K562 (cell line): ENCODE data around the gene PIK3R6. TPM values are rescaled to one million over a fixed set of nuclear protein-coding genes. Genes with fewer than 3 reads are reported as not detected.

ENCODE experiments used
- polyA plus RNA-seq, 8 experiments: library from polyadenylated mRNA; depleted of rRNA in 4 of 8; stranded (reverse) in 5 of 8; unstranded in 3 of 8; fragments of >200 nt; fragmentation: Nextera tagmentation in 2 of 8; fragmentation: Illumina TruSeq in 1 of 8; extraction: Ambion mirVana in 2 of 8; extraction: Trizol in 1 of 8; gene quantifications; 2 replicates each; pipeline versions ENCODE4 v1.2.1 to v1.2.3, GENCODE V29; 2011 to 2014; ENCODE audit warnings: inconsistent platforms in 1 of 8, missing spikeins in 1 of 8
- total RNA-seq, 7 experiments: library from RNA; depleted of rRNA in 6 of 7; stranded (reverse); fragments of >200 nt in 6 of 7; fragmentation: Illumina TruSeq in 2 of 7; extraction: Trizol in 2 of 7; gene quantifications; 2 replicates each; pipeline versions ENCODE4 v1.2.1 to v1.2.3, GENCODE V29; 2011 to 2021; ENCODE audit warnings: low replicate concordance in 1 of 7
- TF ChIP-seq, protein P1 (sequence below): fragments of 450-650 bp; IDR thresholded peaks from 2 replicates; pipeline ENCODE4 v1.6.1; 2016; ENCODE audit warnings: low read depth
- TF ChIP-seq, protein P2 (sequence below): sonication (generic); formaldehyde crosslinking; IDR thresholded peaks from 2 replicates; pipeline ENCODE4 v1.8.0; 2022; ENCODE audit warnings: missing genetic modification reagents, mild to moderate bottlenecking, borderline replicate concordance
- TF ChIP-seq, protein P3 (sequence below), 2 experiments: fragments of 450-650 bp in 1 of 2; sonication (generic) in 1 of 2; formaldehyde crosslinking; conservative IDR thresholded peaks; 2 replicates each; pipeline versions ENCODE4 v1.4.0 to v1.8.1; 2020 to 2022; ENCODE audit warnings: mild to moderate bottlenecking in 1 of 2, missing genetic modification reagents in 1 of 2

PIK3R6 gene
- total and polyA plus RNA-seq, 9 of the 15 experiments (the other 6 are each of a cell fraction or from before 2014, with no cell fraction given): 0.04 TPM; not detected in 8

DNA sequence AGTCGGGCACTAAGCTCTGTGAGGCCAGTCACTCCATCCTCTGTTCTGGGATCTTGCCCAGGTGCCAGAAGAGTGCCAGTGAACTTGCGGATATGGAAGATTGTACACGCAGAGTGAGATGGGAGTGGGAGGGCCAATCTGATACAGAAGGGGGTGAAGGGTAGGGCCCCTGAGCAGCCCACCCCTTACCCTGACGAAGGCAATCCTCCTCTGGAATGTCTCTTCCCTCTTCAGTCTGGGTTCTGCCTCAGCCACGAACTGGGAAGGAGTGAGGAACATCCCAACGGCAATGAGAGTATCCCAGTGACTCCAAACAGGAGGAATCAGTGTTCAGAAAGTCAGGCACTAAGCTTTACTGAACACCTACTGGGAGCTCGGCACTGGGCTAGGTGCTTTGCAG, 11.9 kb upstream of the PIK3R6 start (continued):
- TF ChIP-seq, protein P1, sequence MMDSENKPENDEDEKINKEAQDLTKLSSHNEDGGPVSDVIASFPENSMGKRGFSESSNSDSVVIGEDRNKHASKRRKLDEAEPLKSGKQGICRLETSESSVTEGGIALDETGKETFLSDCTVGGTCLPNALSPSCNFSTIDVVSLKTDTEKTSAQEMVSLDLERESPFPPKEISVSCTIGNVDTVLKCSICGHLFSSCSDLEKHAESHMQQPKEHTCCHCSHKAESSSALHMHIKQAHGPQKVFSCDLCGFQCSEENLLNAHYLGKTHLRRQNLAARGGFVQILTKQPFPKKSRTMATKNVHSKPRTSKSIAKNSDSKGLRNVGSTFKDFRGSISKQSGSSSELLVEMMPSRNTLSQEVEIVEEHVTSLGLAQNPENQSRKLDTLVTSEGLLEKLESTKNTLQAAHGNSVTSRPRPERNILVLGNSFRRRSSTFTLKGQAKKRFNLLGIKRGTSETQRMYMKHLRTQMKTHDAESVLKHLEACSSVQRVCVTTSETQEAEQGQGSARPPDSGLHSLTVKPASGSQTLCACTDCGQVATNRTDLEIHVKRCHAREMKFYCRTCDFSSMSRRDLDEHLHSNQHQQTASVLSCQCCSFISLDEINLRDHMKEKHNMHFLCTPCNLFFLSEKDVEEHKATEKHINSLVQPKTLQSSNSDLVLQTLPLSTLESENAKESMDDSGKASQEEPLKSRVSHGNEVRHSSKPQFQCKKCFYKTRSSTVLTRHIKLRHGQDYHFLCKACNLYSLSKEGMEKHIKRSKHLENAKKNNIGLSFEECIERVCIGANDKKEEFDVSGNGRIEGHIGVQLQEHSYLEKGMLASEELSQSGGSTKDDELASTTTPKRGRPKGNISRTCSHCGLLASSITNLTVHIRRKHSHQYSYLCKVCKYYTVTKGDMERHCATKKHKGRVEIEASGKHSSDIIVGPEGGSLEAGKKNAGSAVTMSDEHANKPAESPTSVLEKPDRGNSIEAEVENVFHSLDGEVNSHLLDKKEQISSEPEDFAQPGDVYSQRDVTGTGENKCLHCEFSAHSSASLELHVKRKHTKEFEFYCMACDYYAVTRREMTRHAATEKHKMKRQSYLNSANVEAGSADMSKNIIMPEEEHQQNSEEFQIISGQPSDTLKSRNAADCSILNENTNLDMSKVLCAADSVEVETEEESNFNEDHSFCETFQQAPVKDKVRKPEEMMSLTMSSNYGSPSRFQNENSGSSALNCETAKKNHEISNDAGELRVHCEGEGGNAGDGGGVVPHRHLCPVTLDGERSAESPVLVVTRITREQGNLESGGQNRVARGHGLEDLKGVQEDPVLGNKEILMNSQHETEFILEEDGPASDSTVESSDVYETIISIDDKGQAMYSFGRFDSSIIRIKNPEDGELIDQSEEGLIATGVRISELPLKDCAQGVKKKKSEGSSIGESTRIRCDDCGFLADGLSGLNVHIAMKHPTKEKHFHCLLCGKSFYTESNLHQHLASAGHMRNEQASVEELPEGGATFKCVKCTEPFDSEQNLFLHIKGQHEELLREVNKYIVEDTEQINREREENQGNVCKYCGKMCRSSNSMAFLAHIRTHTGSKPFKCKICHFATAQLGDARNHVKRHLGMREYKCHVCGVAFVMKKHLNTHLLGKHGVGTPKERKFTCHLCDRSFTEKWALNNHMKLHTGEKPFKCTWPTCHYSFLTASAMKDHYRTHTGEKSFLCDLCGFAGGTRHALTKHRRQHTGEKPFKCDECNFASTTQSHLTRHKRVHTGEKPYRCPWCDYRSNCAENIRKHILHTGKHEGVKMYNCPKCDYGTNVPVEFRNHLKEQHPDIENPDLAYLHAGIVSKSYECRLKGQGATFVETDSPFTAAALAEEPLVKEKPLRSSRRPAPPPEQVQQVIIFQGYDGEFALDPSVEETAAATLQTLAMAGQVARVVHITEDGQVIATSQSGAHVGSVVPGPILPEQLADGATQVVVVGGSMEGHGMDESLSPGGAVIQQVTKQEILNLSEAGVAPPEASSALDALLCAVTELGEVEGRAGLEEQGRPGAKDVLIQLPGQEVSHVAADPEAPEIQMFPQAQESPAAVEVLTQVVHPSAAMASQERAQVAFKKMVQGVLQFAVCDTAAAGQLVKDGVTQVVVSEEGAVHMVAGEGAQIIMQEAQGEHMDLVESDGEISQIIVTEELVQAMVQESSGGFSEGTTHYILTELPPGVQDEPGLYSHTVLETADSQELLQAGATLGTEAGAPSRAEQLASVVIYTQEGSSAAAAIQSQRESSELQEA: no peak
- TF ChIP-seq, protein P2, sequence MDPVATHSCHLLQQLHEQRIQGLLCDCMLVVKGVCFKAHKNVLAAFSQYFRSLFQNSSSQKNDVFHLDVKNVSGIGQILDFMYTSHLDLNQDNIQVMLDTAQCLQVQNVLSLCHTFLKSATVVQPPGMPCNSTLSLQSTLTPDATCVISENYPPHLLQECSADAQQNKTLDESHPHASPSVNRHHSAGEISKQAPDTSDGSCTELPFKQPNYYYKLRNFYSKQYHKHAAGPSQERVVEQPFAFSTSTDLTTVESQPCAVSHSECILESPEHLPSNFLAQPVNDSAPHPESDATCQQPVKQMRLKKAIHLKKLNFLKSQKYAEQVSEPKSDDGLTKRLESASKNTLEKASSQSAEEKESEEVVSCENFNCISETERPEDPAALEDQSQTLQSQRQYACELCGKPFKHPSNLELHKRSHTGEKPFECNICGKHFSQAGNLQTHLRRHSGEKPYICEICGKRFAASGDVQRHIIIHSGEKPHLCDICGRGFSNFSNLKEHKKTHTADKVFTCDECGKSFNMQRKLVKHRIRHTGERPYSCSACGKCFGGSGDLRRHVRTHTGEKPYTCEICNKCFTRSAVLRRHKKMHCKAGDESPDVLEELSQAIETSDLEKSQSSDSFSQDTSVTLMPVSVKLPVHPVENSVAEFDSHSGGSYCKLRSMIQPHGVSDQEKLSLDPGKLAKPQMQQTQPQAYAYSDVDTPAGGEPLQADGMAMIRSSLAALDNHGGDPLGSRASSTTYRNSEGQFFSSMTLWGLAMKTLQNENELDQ (CRISPR knock-in tag): no peak
- TF ChIP-seq, protein P3, sequence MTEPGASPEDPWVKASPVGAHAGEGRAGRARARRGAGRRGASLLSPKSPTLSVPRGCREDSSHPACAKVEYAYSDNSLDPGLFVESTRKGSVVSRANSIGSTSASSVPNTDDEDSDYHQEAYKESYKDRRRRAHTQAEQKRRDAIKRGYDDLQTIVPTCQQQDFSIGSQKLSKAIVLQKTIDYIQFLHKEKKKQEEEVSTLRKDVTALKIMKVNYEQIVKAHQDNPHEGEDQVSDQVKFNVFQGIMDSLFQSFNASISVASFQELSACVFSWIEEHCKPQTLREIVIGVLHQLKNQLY (CRISPR knock-in tag; conservative IDR thresholded peaks at IDR 0.05): no peak
